ENCODE measurements around the gene AAK1. TPM values are rescaled to one million over a fixed set of nuclear protein-coding genes. Genes with fewer than 3 reads are reported as not detected.

Gene AAK1
- total and polyA plus RNA-seq, 2 experiments from 2014 or later = 39.0 to 52.4 TPM

- TF ChIP-seq, protein P1, sequence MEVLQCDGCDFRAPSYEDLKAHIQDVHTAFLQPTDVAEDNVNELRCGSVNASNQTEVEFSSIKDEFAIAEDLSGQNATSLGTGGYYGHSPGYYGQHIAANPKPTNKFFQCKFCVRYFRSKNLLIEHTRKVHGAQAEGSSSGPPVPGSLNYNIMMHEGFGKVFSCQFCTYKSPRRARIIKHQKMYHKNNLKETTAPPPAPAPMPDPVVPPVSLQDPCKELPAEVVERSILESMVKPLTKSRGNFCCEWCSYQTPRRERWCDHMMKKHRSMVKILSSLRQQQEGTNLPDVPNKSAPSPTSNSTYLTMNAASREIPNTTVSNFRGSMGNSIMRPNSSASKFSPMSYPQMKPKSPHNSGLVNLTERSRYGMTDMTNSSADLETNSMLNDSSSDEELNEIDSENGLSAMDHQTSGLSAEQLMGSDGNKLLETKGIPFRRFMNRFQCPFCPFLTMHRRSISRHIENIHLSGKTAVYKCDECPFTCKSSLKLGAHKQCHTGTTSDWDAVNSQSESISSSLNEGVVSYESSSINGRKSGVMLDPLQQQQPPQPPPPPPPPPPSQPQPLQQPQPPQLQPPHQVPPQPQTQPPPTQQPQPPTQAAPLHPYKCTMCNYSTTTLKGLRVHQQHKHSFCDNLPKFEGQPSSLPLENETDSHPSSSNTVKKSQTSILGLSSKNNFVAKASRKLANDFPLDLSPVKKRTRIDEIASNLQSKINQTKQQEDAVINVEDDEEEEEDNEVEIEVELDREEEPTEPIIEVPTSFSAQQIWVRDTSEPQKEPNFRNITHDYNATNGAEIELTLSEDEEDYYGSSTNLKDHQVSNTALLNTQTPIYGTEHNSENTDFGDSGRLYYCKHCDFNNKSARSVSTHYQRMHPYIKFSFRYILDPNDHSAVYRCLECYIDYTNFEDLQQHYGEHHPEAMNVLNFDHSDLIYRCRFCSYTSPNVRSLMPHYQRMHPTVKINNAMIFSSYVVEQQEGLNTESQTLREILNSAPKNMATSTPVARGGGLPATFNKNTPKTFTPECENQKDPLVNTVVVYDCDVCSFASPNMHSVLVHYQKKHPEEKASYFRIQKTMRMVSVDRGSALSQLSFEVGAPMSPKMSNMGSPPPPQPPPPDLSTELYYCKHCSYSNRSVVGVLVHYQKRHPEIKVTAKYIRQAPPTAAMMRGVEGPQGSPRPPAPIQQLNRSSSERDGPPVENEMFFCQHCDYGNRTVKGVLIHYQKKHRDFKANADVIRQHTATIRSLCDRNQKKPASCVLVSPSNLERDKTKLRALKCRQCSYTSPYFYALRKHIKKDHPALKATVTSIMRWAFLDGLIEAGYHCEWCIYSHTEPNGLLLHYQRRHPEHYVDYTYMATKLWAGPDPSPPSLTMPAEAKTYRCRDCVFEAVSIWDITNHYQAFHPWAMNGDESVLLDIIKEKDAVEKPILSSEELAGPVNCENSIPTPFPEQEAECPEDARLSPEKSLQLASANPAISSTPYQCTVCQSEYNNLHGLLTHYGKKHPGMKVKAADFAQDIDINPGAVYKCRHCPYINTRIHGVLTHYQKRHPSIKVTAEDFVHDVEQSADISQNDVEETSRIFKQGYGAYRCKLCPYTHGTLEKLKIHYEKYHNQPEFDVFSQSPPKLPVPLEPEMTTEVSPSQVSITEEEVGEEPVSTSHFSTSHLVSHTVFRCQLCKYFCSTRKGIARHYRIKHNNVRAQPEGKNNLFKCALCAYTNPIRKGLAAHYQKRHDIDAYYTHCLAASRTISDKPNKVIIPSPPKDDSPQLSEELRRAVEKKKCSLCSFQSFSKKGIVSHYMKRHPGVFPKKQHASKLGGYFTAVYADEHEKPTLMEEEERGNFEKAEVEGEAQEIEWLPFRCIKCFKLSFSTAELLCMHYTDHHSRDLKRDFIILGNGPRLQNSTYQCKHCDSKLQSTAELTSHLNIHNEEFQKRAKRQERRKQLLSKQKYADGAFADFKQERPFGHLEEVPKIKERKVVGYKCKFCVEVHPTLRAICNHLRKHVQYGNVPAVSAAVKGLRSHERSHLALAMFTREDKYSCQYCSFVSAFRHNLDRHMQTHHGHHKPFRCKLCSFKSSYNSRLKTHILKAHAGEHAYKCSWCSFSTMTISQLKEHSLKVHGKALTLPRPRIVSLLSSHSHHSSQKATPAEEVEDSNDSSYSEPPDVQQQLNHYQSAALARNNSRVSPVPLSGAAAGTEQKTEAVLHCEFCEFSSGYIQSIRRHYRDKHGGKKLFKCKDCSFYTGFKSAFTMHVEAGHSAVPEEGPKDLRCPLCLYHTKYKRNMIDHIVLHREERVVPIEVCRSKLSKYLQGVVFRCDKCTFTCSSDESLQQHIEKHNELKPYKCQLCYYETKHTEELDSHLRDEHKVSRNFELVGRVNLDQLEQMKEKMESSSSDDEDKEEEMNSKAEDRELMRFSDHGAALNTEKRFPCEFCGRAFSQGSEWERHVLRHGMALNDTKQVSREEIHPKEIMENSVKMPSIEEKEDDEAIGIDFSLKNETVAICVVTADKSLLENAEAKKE (CRISPR knock-in tag; IDR thresholded peaks at IDR 0.05) = no peak
- TF ChIP-seq EZH2 (IDR thresholded peaks at IDR 0.05; ENCODE audit: low read depth, unreplicated experiment) = no peak
- TF ChIP-seq, protein P2, sequence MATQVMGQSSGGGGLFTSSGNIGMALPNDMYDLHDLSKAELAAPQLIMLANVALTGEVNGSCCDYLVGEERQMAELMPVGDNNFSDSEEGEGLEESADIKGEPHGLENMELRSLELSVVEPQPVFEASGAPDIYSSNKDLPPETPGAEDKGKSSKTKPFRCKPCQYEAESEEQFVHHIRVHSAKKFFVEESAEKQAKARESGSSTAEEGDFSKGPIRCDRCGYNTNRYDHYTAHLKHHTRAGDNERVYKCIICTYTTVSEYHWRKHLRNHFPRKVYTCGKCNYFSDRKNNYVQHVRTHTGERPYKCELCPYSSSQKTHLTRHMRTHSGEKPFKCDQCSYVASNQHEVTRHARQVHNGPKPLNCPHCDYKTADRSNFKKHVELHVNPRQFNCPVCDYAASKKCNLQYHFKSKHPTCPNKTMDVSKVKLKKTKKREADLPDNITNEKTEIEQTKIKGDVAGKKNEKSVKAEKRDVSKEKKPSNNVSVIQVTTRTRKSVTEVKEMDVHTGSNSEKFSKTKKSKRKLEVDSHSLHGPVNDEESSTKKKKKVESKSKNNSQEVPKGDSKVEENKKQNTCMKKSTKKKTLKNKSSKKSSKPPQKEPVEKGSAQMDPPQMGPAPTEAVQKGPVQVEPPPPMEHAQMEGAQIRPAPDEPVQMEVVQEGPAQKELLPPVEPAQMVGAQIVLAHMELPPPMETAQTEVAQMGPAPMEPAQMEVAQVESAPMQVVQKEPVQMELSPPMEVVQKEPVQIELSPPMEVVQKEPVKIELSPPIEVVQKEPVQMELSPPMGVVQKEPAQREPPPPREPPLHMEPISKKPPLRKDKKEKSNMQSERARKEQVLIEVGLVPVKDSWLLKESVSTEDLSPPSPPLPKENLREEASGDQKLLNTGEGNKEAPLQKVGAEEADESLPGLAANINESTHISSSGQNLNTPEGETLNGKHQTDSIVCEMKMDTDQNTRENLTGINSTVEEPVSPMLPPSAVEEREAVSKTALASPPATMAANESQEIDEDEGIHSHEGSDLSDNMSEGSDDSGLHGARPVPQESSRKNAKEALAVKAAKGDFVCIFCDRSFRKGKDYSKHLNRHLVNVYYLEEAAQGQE (IDR thresholded peaks at IDR 0.05; ENCODE audit: unreplicated experiment) = no peak
- TF ChIP-seq ZNF331 (CRISPR knock-in tag; IDR thresholded peaks at IDR 0.05; ENCODE audit: low read depth) = no peak
- no peak for TF ChIP-seq CREB1 (CRISPR knock-in tag; IDR thresholded peaks at IDR 0.05; ENCODE audit: low read depth)
- no peak for TF ChIP-seq POLR2AphosphoS5 (IDR thresholded peaks at IDR 0.05; ENCODE audit: low read depth)
Observed at GRCh38 chr2:69416147-69416546, 227.4 kb downstream of the AAK1 start (continued).

Small RNA genes lying within 50 kb of the gene (small RNA-seq; reads per million reads assigned to genes)
- gene RN7SL604P (ENCODE audit: low replicate concordance) (not detected), gene SNORA36C (ENCODE audit: low replicate concordance) (not detected)

Other genes starting within 250 kb of the AAK1 start
- 27.5 and 39.9 TPM in 2 replicates for gene NFU1, start 206.3 kb downstream of the AAK1 start, total RNA-seq (2014; rRNA removed; shearing (Covaris generic))
- 96.7 and 102 TPM in 2 replicates for gene NFU1, start 206.3 kb downstream of the AAK1 start, polyA plus RNA-seq (2016; fragmentation: Nextera tagmentation; extraction: Ambion mirVana)
- gene ANXA4, start 98.4 kb upstream of the AAK1 start, total RNA-seq (2014; rRNA removed; shearing (Covaris generic)) = 5.8 and 6.7 TPM in 2 replicates
- 11.5 and 12.3 TPM in 2 replicates for gene ANXA4, start 98.4 kb upstream of the AAK1 start, polyA plus RNA-seq (2016; fragmentation: Nextera tagmentation; extraction: Ambion mirVana)
- gene GMCL1, start 185.9 kb upstream of the AAK1 start, total RNA-seq (2014; rRNA removed; shearing (Covaris generic)) = 26.9 and 27.3 TPM in 2 replicates
- gene GMCL1, start 185.9 kb upstream of the AAK1 start, polyA plus RNA-seq (2016; fragmentation: Nextera tagmentation; extraction: Ambion mirVana) = 27.0 and 27.7 TPM in 2 replicates

All from GM23338 (cell line).